Suprapubic skin (tissue), 3 donors: ENCODE measurements around the gene TSC22D4.

Experiments
- POLR2A ChIP-seq, 2 donors: fragments of 450-650 bp; IDR thresholded peaks; one replicate each; pipeline ENCODE4 v1.6.1; 2017; ENCODE audit warnings: antibody characterized with exemption in 2 of 2, mild to moderate bottlenecking in 2 of 2, moderate library complexity in 2 of 2
- TF ChIP-seq, protein P1 (sequence below), 2 donors: fragments of 200-600 bp in 1 of 2; fragments of 450-650 bp in 1 of 2; sonication (generic) in 1 of 2; IDR thresholded peaks; one replicate each; pipeline ENCODE4 v1.5.1; 2016 to 2019; ENCODE audit warnings: antibody characterized with exemption in 2 of 2, mild to moderate bottlenecking in 1 of 2, moderate library complexity in 1 of 2

DNA sequence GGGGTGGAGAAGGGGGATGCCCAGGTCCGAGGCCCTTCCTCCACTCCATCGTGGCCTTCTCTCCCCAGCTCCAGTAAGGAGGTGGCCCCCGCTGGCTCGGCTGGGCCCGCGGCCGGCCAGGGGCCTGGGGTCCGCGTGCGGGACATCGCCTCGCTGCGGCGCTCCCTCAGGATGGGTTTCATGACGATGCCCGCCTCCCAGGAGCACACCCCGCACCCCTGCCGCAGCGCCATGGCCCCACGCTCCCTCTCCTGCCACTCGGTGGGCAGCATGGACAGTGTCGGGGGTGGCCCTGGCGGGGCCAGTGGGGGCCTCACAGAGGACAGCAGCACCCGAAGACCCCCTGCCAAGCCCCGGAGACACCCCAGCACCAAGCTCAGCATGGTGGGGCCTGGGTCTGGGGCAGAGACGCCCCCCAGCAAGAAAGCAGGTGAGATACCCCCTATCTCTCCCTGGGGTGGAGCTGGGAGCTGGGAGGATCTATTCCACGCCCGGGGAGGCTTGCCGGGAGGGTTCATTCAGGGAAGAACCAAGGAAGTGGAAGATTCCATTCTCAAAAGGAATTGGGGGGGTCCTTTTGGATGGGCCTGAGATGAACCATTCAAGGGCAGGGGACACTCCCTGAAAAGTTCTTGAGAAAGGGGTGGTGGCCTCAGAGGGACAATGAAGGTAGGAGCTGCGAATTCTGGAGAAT, 7.9 kb upstream of the TSC22D4 start:
- TF ChIP-seq, protein P1, sequence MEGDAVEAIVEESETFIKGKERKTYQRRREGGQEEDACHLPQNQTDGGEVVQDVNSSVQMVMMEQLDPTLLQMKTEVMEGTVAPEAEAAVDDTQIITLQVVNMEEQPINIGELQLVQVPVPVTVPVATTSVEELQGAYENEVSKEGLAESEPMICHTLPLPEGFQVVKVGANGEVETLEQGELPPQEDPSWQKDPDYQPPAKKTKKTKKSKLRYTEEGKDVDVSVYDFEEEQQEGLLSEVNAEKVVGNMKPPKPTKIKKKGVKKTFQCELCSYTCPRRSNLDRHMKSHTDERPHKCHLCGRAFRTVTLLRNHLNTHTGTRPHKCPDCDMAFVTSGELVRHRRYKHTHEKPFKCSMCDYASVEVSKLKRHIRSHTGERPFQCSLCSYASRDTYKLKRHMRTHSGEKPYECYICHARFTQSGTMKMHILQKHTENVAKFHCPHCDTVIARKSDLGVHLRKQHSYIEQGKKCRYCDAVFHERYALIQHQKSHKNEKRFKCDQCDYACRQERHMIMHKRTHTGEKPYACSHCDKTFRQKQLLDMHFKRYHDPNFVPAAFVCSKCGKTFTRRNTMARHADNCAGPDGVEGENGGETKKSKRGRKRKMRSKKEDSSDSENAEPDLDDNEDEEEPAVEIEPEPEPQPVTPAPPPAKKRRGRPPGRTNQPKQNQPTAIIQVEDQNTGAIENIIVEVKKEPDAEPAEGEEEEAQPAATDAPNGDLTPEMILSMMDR (IDR thresholded peaks at IDR 0.05) = no peak
- no peak for TF ChIP-seq POLR2A (IDR thresholded peaks at IDR 0.05)
